ENCODE data around the gene TBC1D22B. TPM values are rescaled to one million over a fixed set of nuclear protein-coding genes. Genes with fewer than 3 reads are reported as not detected.

TBC1D22B gene
- total and polyA plus RNA-seq, 2 experiments from 2014 or later = 9.1 to 19.9 TPM

DNA sequence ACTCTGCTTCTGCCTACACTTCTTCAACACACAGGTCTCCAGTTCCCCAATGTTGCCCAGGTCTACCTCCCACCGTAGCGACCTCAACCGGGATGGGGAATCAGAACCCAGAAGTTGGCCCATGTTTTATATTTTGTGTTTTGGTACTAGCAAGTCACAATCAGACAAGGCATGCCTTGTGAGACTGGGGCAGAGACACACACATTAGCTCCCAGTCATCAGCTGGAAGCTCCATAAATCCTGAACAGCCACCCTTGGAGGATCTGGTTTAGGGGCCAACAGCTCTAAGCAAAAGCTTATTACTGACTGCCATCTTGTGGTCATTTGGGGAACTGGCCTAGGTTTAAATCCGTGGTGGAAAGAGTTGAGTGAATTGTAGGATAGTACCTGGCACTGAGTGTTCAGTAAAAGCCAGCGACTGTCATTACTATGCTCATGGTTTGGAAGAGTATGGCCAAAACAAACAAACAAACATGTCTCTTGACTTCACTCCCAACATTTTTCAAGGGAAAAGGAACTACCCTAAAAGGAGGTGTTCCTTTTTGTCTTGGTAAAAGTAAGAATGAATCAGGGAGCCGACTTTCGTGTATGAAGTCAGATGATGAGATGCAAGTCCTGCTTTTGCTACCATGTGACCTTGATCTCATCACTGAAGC, 47.1 kb upstream of the TBC1D22B start:
- Mint-ChIP-seq H3K4me1 (no peaks in the 10 kb centered on the region; the same call in 1 of the 3 replicates), H3K4me3 (no peak overlapping the region), H3K27me3 (ENCODE audit: insufficient read depth, low read depth, poor library complexity) (peaks cover 8% of the 10 kb centered on the region), H3K27ac (no peak overlapping the region), H3K36me3 (ENCODE audit: low read depth) (no peaks in the 10 kb centered on the region), H3K9me3 (no peaks in the 10 kb centered on the region; the same call in 2 of the 3 replicates)
- H3K79me2 ChIP-seq (replicated peaks; ENCODE audit: insufficient read depth) = no peaks in the 10 kb centered on the region
- H3K4me3 ChIP-seq = no peak overlapping the region
- no peak for TF ChIP-seq JUNB (IDR thresholded peaks at IDR 0.05; ENCODE audit: unreplicated experiment)
- peak; percentile 99 for TF ChIP-seq CTCF (conservative IDR thresholded peaks at IDR 0.05; ENCODE audit: low read depth in 2 of 2)
- H3K36me3 ChIP-seq (ENCODE audit: insufficient read depth) = no peaks in the 10 kb centered on the region
- H3K27ac ChIP-seq (ENCODE audit: low read depth) = no peak overlapping the region
- H3K4me2 ChIP-seq = no peak overlapping the region
- H3K27me3 ChIP-seq (ENCODE audit: insufficient read depth) = no peaks in the 10 kb centered on the region
- peak; percentile 77 for ATAC-seq
- H3K9me2 ChIP-seq (ENCODE audit: insufficient read depth) = no peaks in the 10 kb centered on the region
- no peak overlapping the region; the same call in 1 of the 2 replicates for H2AFZ ChIP-seq
- no peaks in the 10 kb centered on the region; the same call in 1 of the 2 replicates for H3K4me1 ChIP-seq (ENCODE audit: insufficient read depth)
- DNase-seq (ENCODE audit: low spot score) = peak; percentile 94
- H4K20me1 ChIP-seq (replicated peaks; ENCODE audit: insufficient read depth) = no peaks in the 10 kb centered on the region
- H3F3A ChIP-seq (replicated peaks; ENCODE audit: low read depth) = no peaks in the 10 kb centered on the region; the same call in 1 of the 2 replicates

DNA sequence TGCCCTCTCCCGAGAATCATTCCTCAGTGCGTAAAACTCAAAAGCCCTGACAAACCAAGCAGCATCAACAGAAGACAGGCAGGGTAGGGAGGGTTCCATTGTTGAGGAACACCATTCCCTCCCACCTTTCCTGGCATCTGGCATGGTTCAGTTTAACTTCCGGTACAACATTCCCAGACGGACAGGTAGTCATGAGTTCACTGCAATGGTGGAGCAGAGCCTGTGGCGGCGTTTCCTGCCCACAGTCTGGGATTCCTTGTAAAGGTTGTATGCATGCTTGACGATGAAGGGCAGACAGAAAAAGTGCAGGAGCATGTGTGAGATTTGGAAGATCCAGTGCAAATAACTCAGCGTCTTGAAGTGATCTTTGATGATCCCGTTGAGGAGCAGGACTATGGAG, 45.3 kb upstream of the TBC1D22B start:
- Mint-ChIP-seq H3K27ac (no peak overlapping the region), H3K4me3 (no peak overlapping the region), H3K4me1 (no peaks in the 10 kb centered on the region; the same call in 2 of the 3 replicates), H3K27me3 (ENCODE audit: insufficient read depth, low read depth, poor library complexity) (peaks cover 8% of the 10 kb centered on the region), H3K9me3 (no peaks in the 10 kb centered on the region; the same call in 2 of the 3 replicates), H3K36me3 (ENCODE audit: low read depth) (no peaks in the 10 kb centered on the region)
- Histone ChIP-seq H3K4me3 (no peak overlapping the region), H2AFZ (no peak overlapping the region), H3K27me3 (ENCODE audit: insufficient read depth) (no peaks in the 10 kb centered on the region), H4K20me1 (replicated peaks; ENCODE audit: insufficient read depth) (no peaks in the 10 kb centered on the region), H3K4me1 (ENCODE audit: insufficient read depth) (no peaks in the 10 kb centered on the region; the same call in 1 of the 2 replicates), H3K4me2 (no peak overlapping the region), H3F3A (replicated peaks; ENCODE audit: low read depth) (no peaks in the 10 kb centered on the region; the same call in none of the 2 replicates), H3K27ac (ENCODE audit: low read depth) (no peak overlapping the region), H3K79me2 (replicated peaks; ENCODE audit: insufficient read depth) (no peaks in the 10 kb centered on the region), H3K36me3 (ENCODE audit: insufficient read depth) (no peaks in the 10 kb centered on the region), H3K9me2 (ENCODE audit: insufficient read depth) (no peaks in the 10 kb centered on the region)
- ATAC-seq (no peak), DNase-seq (ENCODE audit: low spot score) (no peak)
- no peak for TF ChIP-seq STAT1 (IDR thresholded peaks at IDR 0.05; ENCODE audit: unreplicated experiment)
- TF ChIP-seq, protein P1, sequence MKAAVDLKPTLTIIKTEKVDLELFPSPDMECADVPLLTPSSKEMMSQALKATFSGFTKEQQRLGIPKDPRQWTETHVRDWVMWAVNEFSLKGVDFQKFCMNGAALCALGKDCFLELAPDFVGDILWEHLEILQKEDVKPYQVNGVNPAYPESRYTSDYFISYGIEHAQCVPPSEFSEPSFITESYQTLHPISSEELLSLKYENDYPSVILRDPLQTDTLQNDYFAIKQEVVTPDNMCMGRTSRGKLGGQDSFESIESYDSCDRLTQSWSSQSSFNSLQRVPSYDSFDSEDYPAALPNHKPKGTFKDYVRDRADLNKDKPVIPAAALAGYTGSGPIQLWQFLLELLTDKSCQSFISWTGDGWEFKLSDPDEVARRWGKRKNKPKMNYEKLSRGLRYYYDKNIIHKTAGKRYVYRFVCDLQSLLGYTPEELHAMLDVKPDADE (IDR thresholded peaks at IDR 0.05) = no peak
- TF ChIP-seq ZNF331 (CRISPR knock-in tag; IDR thresholded peaks at IDR 0.05; ENCODE audit: low read depth) = no peak
- TF ChIP-seq CREB1 (CRISPR knock-in tag; IDR thresholded peaks at IDR 0.05; ENCODE audit: low read depth) = no peak
- no peak for TF ChIP-seq NANOG (IDR thresholded peaks at IDR 0.05; ENCODE audit: borderline replicate concordance)
- no peak for TF ChIP-seq ZNF114 (CRISPR knock-in tag; IDR thresholded peaks at IDR 0.05)
- no peak for TF ChIP-seq EZH2 (IDR thresholded peaks at IDR 0.05; ENCODE audit: low read depth, unreplicated experiment)
- TF ChIP-seq REST (IDR thresholded peaks at IDR 0.05; ENCODE audit: unreplicated experiment) = no peak
